DOHH2 (cell line): ENCODE results near the gene DPH6.

Source experiments
- H3F3A ChIP-seq: fragments of 200-600 bp; sonication (generic), shearing (Covaris generic); 2 replicates; pipeline ENCODE4 v1.6.0; 2016; ENCODE audit warnings: antibody characterized with exemption, mild to moderate bottlenecking; ENCODE audit not compliant: control insufficient read depth, insufficient read depth
- H3K27ac ChIP-seq: fragments of 200-600 bp; sonication (generic); 2 replicates; pipeline ENCODE4 v1.5.1; 2014; ENCODE audit warnings: low read depth, mild to moderate bottlenecking, low read length, moderate library complexity
- H3K27me3 ChIP-seq: fragments of 200-600 bp; sonication (generic); 2 replicates; pipeline ENCODE4 v1.6.1; 2014; ENCODE audit warnings: mild to moderate bottlenecking, low read length, mixed read lengths; ENCODE audit not compliant: control insufficient read depth
- H3K36me3 ChIP-seq: fragments of 200-600 bp; sonication (generic); 2 replicates; pipeline ENCODE4 v1.6.1; 2014; ENCODE audit warnings: mild to moderate bottlenecking, low read length, moderate library complexity, mixed read lengths; ENCODE audit not compliant: control insufficient read depth
- H3K4me1 ChIP-seq: fragments of 200-600 bp; sonication (generic); 2 replicates; pipeline ENCODE4 v1.6.1; 2014; ENCODE audit warnings: mild to moderate bottlenecking, low read length, mixed read lengths; ENCODE audit not compliant: control insufficient read depth
- H3K4me2 ChIP-seq: fragments of 200-600 bp; sonication (generic); 2 replicates; pipeline ENCODE4 v1.6.0; 2014; ENCODE audit warnings: mild to moderate bottlenecking, low read length, moderate library complexity
- H3K4me3 ChIP-seq: fragments of 200-600 bp; sonication (generic); 2 replicates; pipeline ENCODE4 v1.5.1; 2014; ENCODE audit warnings: mild to moderate bottlenecking, low read length, mixed read lengths
- H3K79me2 ChIP-seq: fragments of 200-600 bp; sonication (generic); 2 replicates; pipeline ENCODE4 v1.6.1; 2014; ENCODE audit warnings: mild to moderate bottlenecking, low read length, mixed read lengths; ENCODE audit not compliant: control insufficient read depth
- H3K9me2 ChIP-seq: fragments of 200-600 bp; sonication (generic); replicated peaks from 2 replicates; pipeline ENCODE4 v1.6.1; 2014; ENCODE audit warnings: mild to moderate bottlenecking, low read length, mixed read lengths; ENCODE audit not compliant: control insufficient read depth
- H3K9me3 ChIP-seq: fragments of 200-600 bp; sonication (generic); 2 replicates; pipeline ENCODE4 v1.6.1; 2014; ENCODE audit warnings: antibody characterized with exemption, low read length, mixed read lengths; ENCODE audit not compliant: control insufficient read depth, insufficient read depth
- H4K20me1 ChIP-seq: fragments of 200-600 bp; sonication (generic); 2 replicates; pipeline ENCODE4 v1.6.0; 2014; ENCODE audit warnings: low read depth, mild to moderate bottlenecking, antibody characterized with exemption, low read length, moderate library complexity; ENCODE audit not compliant: control insufficient read depth, insufficient read depth
- EZH2phosphoT487 ChIP-seq: fragments of 200-600 bp; sonication (generic); IDR thresholded peaks from 2 replicates; pipeline ENCODE4 v1.6.1; 2017; ENCODE audit warnings: borderline replicate concordance, mild to moderate bottlenecking, antibody characterized with exemption, low read length, moderate library complexity, mixed read lengths
- TF ChIP-seq, protein P1 (sequence below): fragments of 200-600 bp; sonication (generic); IDR thresholded peaks from one replicate; pipeline ENCODE4 v1.5.1; 2014; ENCODE audit warnings: antibody characterized with exemption, mild to moderate bottlenecking, low read depth, low read length; ENCODE audit not compliant: poor library complexity, severe bottlenecking

DPH6 gene

GRCh38 chr15:35496585-35496984, 49.4 kb downstream of the DPH6 start:
- no peaks in the 10 kb centered on the region for H3K9me3 ChIP-seq
- H3K36me3 ChIP-seq = no peaks in the 10 kb centered on the region
- H3K79me2 ChIP-seq = no peaks in the 10 kb centered on the region
- no peaks in the 10 kb centered on the region for H3F3A ChIP-seq
- H3K4me3 ChIP-seq = no peak overlapping the region
- no peaks in the 10 kb centered on the region for H4K20me1 ChIP-seq
- peaks cover 5% of the 10 kb centered on the region for H3K4me1 ChIP-seq
- TF ChIP-seq EZH2phosphoT487 = no peak
- TF ChIP-seq, protein P1, sequence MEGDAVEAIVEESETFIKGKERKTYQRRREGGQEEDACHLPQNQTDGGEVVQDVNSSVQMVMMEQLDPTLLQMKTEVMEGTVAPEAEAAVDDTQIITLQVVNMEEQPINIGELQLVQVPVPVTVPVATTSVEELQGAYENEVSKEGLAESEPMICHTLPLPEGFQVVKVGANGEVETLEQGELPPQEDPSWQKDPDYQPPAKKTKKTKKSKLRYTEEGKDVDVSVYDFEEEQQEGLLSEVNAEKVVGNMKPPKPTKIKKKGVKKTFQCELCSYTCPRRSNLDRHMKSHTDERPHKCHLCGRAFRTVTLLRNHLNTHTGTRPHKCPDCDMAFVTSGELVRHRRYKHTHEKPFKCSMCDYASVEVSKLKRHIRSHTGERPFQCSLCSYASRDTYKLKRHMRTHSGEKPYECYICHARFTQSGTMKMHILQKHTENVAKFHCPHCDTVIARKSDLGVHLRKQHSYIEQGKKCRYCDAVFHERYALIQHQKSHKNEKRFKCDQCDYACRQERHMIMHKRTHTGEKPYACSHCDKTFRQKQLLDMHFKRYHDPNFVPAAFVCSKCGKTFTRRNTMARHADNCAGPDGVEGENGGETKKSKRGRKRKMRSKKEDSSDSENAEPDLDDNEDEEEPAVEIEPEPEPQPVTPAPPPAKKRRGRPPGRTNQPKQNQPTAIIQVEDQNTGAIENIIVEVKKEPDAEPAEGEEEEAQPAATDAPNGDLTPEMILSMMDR = no peak
- no peak overlapping the region for H3K27ac ChIP-seq
- no peaks in the 10 kb centered on the region for H3K9me2 ChIP-seq
- peak overlapping the region; percentile 14; the same call in 1 of the 2 replicates for H3K4me2 ChIP-seq
- H3K27me3 ChIP-seq = no peaks in the 10 kb centered on the region

DNA sequence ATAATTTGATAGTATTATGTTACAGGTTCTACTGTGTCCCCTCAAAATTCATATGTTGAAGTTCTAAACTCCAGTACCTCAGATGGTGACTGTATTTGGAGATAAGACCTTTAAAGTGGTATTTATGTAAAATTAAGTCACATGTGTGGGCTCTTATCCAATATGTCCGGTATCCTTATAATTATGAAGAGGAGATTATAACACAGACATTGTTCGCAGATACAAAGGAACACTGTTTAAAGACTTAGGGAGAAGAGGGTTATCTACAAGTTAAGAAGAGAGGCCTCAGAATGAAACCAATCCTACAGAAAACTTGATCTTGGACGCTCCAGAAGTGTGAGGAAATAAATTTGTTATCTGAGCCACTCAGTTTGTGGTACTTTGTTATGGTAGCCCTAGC, 50.9 kb downstream of the DPH6 start:
- H3K36me3 ChIP-seq = no peaks in the 10 kb centered on the region
- H3K4me3 ChIP-seq = no peak overlapping the region
- no peaks in the 10 kb centered on the region for H3F3A ChIP-seq
- peaks cover 5% of the 10 kb centered on the region for H3K4me1 ChIP-seq
- H3K4me2 ChIP-seq = no peak overlapping the region
- H3K79me2 ChIP-seq = no peaks in the 10 kb centered on the region
- H3K9me3 ChIP-seq = no peaks in the 10 kb centered on the region
- H4K20me1 ChIP-seq = no peaks in the 10 kb centered on the region
- no peak overlapping the region for H3K27ac ChIP-seq
- H3K27me3 ChIP-seq = no peaks in the 10 kb centered on the region
- TF ChIP-seq, protein P1 = no peak
- TF ChIP-seq EZH2phosphoT487 = no peak
- no peaks in the 10 kb centered on the region for H3K9me2 ChIP-seq

GRCh38 chr15:35491999-35492398, 54.0 kb downstream of the DPH6 start:
- Histone ChIP-seq H3F3A (no peaks in the 10 kb centered on the region), H3K79me2 (no peaks in the 10 kb centered on the region), H3K27ac (no peak overlapping the region), H3K4me3 (no peak overlapping the region), H3K36me3 (no peaks in the 10 kb centered on the region), H3K9me3 (peaks cover 13% of the 10 kb centered on the region; the same call in 1 of the 2 replicates), H3K4me2 (no peak overlapping the region), H4K20me1 (no peaks in the 10 kb centered on the region), H3K4me1 (peaks cover 5% of the 10 kb centered on the region), H3K27me3 (no peaks in the 10 kb centered on the region), H3K9me2 (no peaks in the 10 kb centered on the region)
- no peak for TF ChIP-seq EZH2phosphoT487
- TF ChIP-seq, protein P1 = no peak

GRCh38 chr15:35491173-35491572, 54.8 kb downstream of the DPH6 start:
- H3K79me2 ChIP-seq = no peaks in the 10 kb centered on the region
- no peak for TF ChIP-seq EZH2phosphoT487
- TF ChIP-seq, protein P1 = no peak
- H3K9me2 ChIP-seq = no peaks in the 10 kb centered on the region
- no peak overlapping the region for H3K27ac ChIP-seq
- no peaks in the 10 kb centered on the region for H4K20me1 ChIP-seq
- no peaks in the 10 kb centered on the region for H3K27me3 ChIP-seq
- H3K4me1 ChIP-seq = no peaks in the 10 kb centered on the region
- H3F3A ChIP-seq = no peaks in the 10 kb centered on the region
- H3K4me3 ChIP-seq = no peak overlapping the region
- no peak overlapping the region for H3K4me2 ChIP-seq
- H3K9me3 ChIP-seq = peaks cover 19% of the 10 kb centered on the region
- no peaks in the 10 kb centered on the region for H3K36me3 ChIP-seq
